RWPE2 (cell line): ENCODE measurements around the gene WSB2.

Source experiments
- ATAC-seq: fragments of 200-7000 bp; cut with Tn5 transposase; 3 replicates; pipeline ENCODE4 v1.9.1; 2021; ENCODE audit warnings: low read depth
- DNase-seq: peaks from one replicate; pipeline ENCODE4 v3.0.0-alpha.2; 2020; ENCODE audit warnings: low spot score
- H3K27ac ChIP-seq: fragments of 450-650 bp; 2 replicates; pipeline ENCODE4 v1.5.1; 2017; ENCODE audit warnings: mild to moderate bottlenecking; ENCODE audit not compliant: poor library complexity, severe bottlenecking
- H3K27me3 ChIP-seq: fragments of 250-450 bp; sonication (Bioruptor Pico); 2 replicates; pipeline ENCODE4 v1.5.1; 2021; ENCODE audit warnings: mild to moderate bottlenecking, moderate library complexity; ENCODE audit not compliant: insufficient read depth, poor library complexity, severe bottlenecking
- H3K36me3 ChIP-seq: fragments of 250-450 bp; sonication (Bioruptor Pico); 2 replicates; pipeline ENCODE4 v1.5.1; 2020; ENCODE audit warnings: low read depth, mild to moderate bottlenecking, moderate library complexity
- H3K4me1 ChIP-seq: fragments of 250-450 bp; sonication (Bioruptor Pico); 2 replicates; pipeline ENCODE4 v1.5.1; 2021; ENCODE audit warnings: mild to moderate bottlenecking, moderate library complexity; ENCODE audit not compliant: insufficient read depth, poor library complexity, severe bottlenecking
- H3K4me3 ChIP-seq: fragments of 250-450 bp; sonication (Bioruptor Pico); 2 replicates; pipeline ENCODE4 v1.5.1; 2021; ENCODE audit warnings: mild to moderate bottlenecking, moderate library complexity; ENCODE audit not compliant: severe bottlenecking
- H3K9me3 ChIP-seq: fragments of 250-450 bp; sonication (Bioruptor Pico); 2 replicates; pipeline ENCODE4 v1.5.1; 2021; ENCODE audit warnings: mild to moderate bottlenecking, moderate library complexity; ENCODE audit not compliant: severe bottlenecking
- CTCF ChIP-seq: fragments of 450-650 bp; IDR thresholded peaks from one replicate; pipeline ENCODE4 v1.5.1; 2017; ENCODE audit warnings: mild to moderate bottlenecking, moderate library complexity; ENCODE audit not compliant: poor library complexity, severe bottlenecking

The WSB2 gene

GRCh38 chr12:118058881-118059280 is 2.1 kb downstream of the WSB2 start:
- Histone ChIP-seq H3K27me3 (no peaks in the 10 kb centered on the region), H3K4me3 (no peak overlapping the region), H3K9me3 (no peaks in the 10 kb centered on the region), H3K27ac (peak overlapping the region; percentile 89), H3K36me3 (peaks cover 3% of the 10 kb centered on the region), H3K4me1 (peaks cover 16% of the 10 kb centered on the region)
- no peak for DNase-seq
- no peak for ATAC-seq
- no peak for TF ChIP-seq CTCF

- Histone ChIP-seq H3K27me3 (no peaks in the 10 kb centered on the region), H3K4me1 (peaks cover 15% of the 10 kb centered on the region), H3K9me3 (no peaks in the 10 kb centered on the region), H3K36me3 (peaks cover 3% of the 10 kb centered on the region), H3K27ac (no peak overlapping the region), H3K4me3 (no peak overlapping the region)
- DNase-seq: no peak
- TF ChIP-seq CTCF: no peak
- ATAC-seq: no peak
These were observed 2.8 kb downstream of the WSB2 start for GRCh38 chr12:118058227-118058626.

DNA sequence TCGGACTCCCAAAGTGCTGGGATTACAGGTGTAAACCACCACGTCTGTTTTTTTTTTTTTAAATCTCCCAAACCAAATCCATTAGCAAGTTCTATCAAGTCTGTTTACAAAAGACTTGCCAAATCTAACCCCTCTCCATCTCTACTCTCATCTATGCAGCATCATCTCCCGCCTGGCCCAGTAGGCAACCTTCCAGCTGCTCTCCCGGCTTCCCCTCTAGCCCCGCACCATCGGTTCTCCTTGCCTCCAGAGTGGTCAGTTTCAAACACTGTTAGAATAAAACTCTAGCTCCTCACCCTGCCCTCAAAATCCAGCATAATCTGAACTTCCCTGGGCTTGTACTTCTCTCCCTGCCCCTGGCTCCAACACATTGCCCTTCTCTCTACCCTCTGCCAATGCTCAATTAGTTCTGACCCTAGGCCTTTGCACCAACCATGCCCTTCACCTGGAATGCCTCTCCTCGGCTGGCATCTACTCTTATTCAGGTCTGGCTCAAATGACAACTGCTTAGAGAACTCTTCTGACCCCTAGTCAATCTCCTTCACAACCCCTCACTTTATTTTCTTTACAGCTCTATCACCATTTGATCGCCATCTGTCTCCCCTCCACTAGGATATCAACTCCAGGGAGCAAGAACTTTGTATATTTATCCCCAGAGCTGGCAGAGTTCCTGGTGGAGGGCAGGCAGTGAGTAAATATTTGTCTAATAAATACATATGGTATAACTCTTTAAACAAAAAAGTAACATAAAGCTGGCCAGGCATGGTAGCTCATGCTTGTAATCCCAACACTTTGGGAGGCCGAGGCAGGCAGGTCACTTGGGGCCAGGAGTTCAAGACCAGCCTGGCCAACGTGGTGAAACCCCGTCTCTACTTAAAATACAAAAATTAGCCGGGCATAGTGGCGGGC is 4.9 kb downstream of the WSB2 start:
- DNase-seq: no peak
- Histone ChIP-seq H3K9me3 (no peaks in the 10 kb centered on the region), H3K4me1 (peaks cover 27% of the 10 kb centered on the region), H3K4me3 (no peak overlapping the region), H3K27me3 (no peaks in the 10 kb centered on the region), H3K27ac (no peak overlapping the region), H3K36me3 (peaks cover 14% of the 10 kb centered on the region)
- ATAC-seq: no peak
- no peak for TF ChIP-seq CTCF

GRCh38 chr12:118055144-118055557 is 5.8 kb downstream of the WSB2 start:
- Histone ChIP-seq H3K27me3 (no peaks in the 10 kb centered on the region), H3K9me3 (no peaks in the 10 kb centered on the region), H3K27ac (no peak overlapping the region), H3K4me1 (peaks cover 27% of the 10 kb centered on the region), H3K36me3 (peaks cover 24% of the 10 kb centered on the region), H3K4me3 (no peak overlapping the region)
- DNase-seq (no peak), ATAC-seq (no peak)
- TF ChIP-seq CTCF: peak; percentile 67
